NT2/D1 (cell line): ENCODE results near the gene POLR3C.

Experiments
- DNase-seq: peaks from one replicate; pipeline ENCODE4 v3.0.0-alpha.2; 2011; ENCODE audit warnings: low read depth, low spot score
- H3K27me3 ChIP-seq: 2 replicates; pipeline ENCODE4 v1.6.0; 2011; ENCODE audit warnings: mild to moderate bottlenecking; ENCODE audit not compliant: insufficient read length, insufficient read depth
- H3K36me3 ChIP-seq: 2 replicates; pipeline ENCODE4 v1.6.1; 2011; ENCODE audit warnings: mild to moderate bottlenecking, low read length, mixed read lengths; ENCODE audit not compliant: insufficient read depth, insufficient read length
- H3K4me1 ChIP-seq: 2 replicates; pipeline ENCODE4 v1.5.1; 2011; ENCODE audit not compliant: insufficient read depth, insufficient read length
- H3K4me3 ChIP-seq: 2 replicates; pipeline ENCODE4 v1.5.1; 2011; ENCODE audit warnings: low read depth; ENCODE audit not compliant: insufficient read length
- H3K9ac ChIP-seq: 2 replicates; pipeline ENCODE4 v1.6.0; 2011; ENCODE audit warnings: low read depth; ENCODE audit not compliant: insufficient read length
- H3K9me3 ChIP-seq: 2 replicates; pipeline ENCODE4 v1.5.1; 2011; ENCODE audit warnings: mild to moderate bottlenecking, low read length; ENCODE audit not compliant: insufficient read depth
- SUZ12 ChIP-seq: IDR thresholded peaks from 2 replicates; pipeline ENCODE4 v1.6.1; 2011; ENCODE audit not compliant: insufficient read length, insufficient read depth; ENCODE audit errors: extremely low read depth
- YY1 ChIP-seq: IDR thresholded peaks from 2 replicates; pipeline ENCODE4 v1.6.1; 2011; ENCODE audit not compliant: insufficient read length, insufficient read depth
- ZNF274 ChIP-seq: IDR thresholded peaks from 2 replicates; pipeline ENCODE4 v1.6.1; 2011; ENCODE audit warnings: mild to moderate bottlenecking, low read depth, low read length

The POLR3C gene

GRCh38 chr1:145886816-145887215, 62.8 kb downstream of the POLR3C start:
- H3K36me3 ChIP-seq, result no peaks in the 10 kb centered on the region
- peaks cover 26% of the 10 kb centered on the region for H3K27me3 ChIP-seq
- peak overlapping the region; percentile 59 for H3K4me3 ChIP-seq
- H3K9me3 ChIP-seq, result no peaks in the 10 kb centered on the region
- peaks cover 6% of the 10 kb centered on the region for H3K4me1 ChIP-seq
- TF ChIP-seq YY1 (no peak), ZNF274 (no peak), SUZ12 (no peak)
- H3K9ac ChIP-seq, result peak overlapping the region; percentile 52
- no peak for DNase-seq

- no peak for DNase-seq
- no peak overlapping the region for H3K9ac ChIP-seq
- peaks cover 26% of the 10 kb centered on the region for H3K27me3 ChIP-seq
- H3K9me3 ChIP-seq, result no peaks in the 10 kb centered on the region
- TF ChIP-seq ZNF274 (no peak), YY1 (no peak), SUZ12 (no peak)
- H3K4me3 ChIP-seq, result no peak overlapping the region
- H3K36me3 ChIP-seq, result no peaks in the 10 kb centered on the region
- H3K4me1 ChIP-seq, result peaks cover 6% of the 10 kb centered on the region
Measured at GRCh38 chr1:145887631-145888030, 63.6 kb downstream of the POLR3C start.

DNA sequence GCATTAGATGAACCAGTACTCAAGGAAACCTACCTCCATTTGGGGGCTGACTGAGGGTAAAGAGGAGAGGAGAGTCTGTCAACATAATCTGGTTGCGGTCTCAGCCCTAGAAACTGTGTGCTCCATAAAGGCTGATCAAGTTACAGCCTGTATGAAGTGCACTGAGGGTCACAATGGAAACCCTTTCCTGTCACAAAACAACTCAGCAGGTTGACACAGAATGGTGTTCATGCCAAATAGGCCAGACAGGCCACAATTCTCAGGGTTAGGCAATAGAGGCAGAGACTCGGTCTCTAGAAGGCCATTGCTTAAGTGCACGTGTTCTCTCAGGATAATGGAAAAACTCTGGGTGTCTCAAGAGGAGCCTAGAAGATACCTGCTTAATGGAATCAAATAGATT, 65.7 kb downstream of the POLR3C start:
- no peaks in the 10 kb centered on the region for H3K36me3 ChIP-seq
- H3K27me3 ChIP-seq, result peaks cover 9% of the 10 kb centered on the region
- H3K9me3 ChIP-seq, result no peaks in the 10 kb centered on the region
- no peak overlapping the region for H3K9ac ChIP-seq
- H3K4me1 ChIP-seq, result peaks cover 6% of the 10 kb centered on the region
- DNase-seq, result no peak
- no peak for TF ChIP-seq SUZ12
- no peak for TF ChIP-seq YY1
- TF ChIP-seq ZNF274, result no peak
- H3K4me3 ChIP-seq, result no peak overlapping the region

DNA sequence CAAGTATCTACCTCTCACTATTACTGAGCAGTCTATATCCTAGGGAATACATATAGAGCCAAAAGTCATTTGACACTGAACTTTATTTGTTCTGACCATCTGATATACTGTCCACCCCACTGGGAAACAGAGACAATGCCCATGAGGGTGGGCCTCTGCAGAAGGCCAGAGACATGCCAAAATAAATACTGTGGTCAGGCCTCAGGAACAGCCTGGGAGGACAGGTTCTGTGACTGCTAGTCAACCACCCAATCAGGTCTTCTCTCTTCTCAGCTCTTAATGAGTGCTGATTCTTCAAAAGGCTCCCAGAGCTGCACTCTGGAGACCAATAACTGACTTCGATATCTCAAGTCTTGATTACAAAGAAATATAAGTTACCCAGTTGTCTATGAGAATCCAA, 67.1 kb downstream of the POLR3C start:
- H3K36me3 ChIP-seq, result no peaks in the 10 kb centered on the region
- no peak for DNase-seq
- H3K4me1 ChIP-seq, result peaks cover 1% of the 10 kb centered on the region
- H3K9ac ChIP-seq, result no peak overlapping the region
- no peaks in the 10 kb centered on the region for H3K9me3 ChIP-seq
- no peaks in the 10 kb centered on the region for H3K27me3 ChIP-seq
- TF ChIP-seq SUZ12 (no peak), YY1 (no peak), ZNF274 (no peak)
- no peak overlapping the region for H3K4me3 ChIP-seq

DNA sequence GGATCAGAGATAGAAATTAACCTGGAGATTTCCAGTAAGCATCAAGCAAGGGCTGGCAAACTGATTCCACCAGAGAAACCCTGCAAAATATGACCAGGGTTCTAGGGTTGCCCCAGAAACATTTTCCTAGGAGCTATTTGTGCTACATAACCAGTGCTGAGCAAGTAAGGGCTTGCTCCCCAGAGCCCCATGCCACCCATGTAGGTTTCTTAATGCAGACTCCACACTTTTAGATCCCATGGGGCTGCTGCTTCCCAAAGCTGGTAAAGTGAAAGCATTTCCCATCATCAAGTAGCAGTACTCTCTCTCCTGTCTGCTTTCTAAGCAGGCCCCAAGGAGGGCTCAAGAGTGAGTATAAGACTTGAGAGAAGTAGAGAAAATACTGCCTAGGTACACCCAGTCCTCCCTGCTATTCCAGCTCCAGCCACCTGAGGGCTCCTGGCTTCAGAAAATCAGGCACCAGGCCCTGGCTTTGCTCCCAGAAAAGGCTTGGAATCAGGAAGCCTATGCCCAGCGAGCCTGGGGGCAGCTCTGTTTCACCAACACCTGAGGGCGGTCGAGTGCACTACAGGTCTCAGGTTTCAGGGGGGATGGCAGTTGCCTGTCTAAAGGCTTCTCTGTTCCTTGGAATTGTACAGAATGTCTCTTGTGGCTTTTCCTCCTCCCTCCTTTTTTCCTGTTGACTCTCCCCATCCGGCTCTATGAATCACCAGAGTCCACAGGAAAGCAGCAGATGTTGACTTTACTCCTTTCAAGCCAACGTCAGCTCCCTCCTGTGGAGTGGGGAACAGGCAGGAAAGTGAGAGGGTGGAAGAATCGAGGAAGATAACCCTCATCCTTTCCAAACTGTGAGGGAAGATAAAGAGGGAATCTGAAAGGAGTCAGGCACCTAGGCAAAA, 67.8 kb downstream of the POLR3C start:
- Histone ChIP-seq H3K4me1 (peaks cover 1% of the 10 kb centered on the region), H3K9me3 (no peaks in the 10 kb centered on the region), H3K36me3 (no peaks in the 10 kb centered on the region), H3K4me3 (no peak overlapping the region), H3K9ac (peak overlapping the region; percentile 45), H3K27me3 (no peaks in the 10 kb centered on the region)
- TF ChIP-seq YY1 (no peak), SUZ12 (no peak), ZNF274 (no peak)
- peak; percentile 99 for DNase-seq

DNA sequence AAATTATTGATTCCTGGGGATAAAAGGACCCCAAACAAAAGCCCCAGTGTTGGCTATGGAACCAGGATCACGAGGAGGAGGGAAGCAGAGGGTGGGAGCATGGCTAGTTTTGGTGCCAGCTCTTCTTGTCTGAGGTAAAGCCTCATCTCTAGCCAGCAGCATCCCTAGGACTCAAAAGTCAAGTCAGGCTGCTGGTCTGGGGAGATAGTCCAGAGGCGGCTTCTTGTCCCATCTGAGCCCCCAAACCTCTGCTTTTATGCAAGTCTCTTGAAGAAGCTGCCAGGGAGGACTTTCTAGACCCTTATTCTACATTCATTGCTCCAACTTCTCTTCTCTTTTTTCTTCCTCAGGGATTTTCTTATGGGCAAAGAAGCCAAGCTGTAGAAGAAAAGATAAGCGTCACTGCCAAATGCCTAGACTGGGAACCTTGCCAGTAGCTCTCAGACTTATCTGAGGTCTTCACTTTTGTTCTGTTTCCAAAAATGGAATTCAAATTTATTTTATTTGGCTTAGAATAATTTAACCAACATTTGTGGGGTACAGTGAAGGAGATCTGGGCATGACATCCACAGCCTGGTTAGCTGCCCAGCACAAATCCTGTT, 68.6 kb downstream of the POLR3C start:
- DNase-seq, result no peak
- H3K4me3 ChIP-seq, result no peak overlapping the region

More for the DNA sequence above, 68.6 kb downstream of the POLR3C start:
- H3K27me3 ChIP-seq, result no peaks in the 10 kb centered on the region
- no peaks in the 10 kb centered on the region for H3K36me3 ChIP-seq
- H3K4me1 ChIP-seq, result no peaks in the 10 kb centered on the region
- peak overlapping the region; percentile 45 for H3K9ac ChIP-seq
- no peaks in the 10 kb centered on the region for H3K9me3 ChIP-seq
- TF ChIP-seq SUZ12 (no peak), ZNF274 (no peak), YY1 (no peak)
